Prostate gland (tissue), 2 donors: ENCODE measurements around the gene PRKG1. TPM values are rescaled to one million over a fixed set of nuclear protein-coding genes. Genes with fewer than 3 reads are reported as not detected.

ENCODE experiments used
- DNase-seq: peaks from one replicate; pipeline ENCODE4 v3.0.0-alpha.2; 2019; ENCODE audit warnings: low spot score
- H3K27ac ChIP-seq, 2 donors: fragments of 200-600 bp; sonication (generic); 2 replicates each; pipeline ENCODE4 v1.5.1; 2017 to 2019
- H3K27me3 ChIP-seq: fragments of 200-600 bp; sonication (generic); replicated peaks from 2 replicates; pipeline ENCODE4 v1.5.1; 2019; ENCODE audit not compliant: insufficient read depth
- H3K36me3 ChIP-seq, 2 donors: fragments of 200-600 bp; sonication (generic); 1 replicate in 1 of 2; 2 replicates in 1 of 2; pipeline versions ENCODE4 v1.5.1 to v1.8.1; 2017 to 2019
- H3K4me1 ChIP-seq: fragments of 200-600 bp; sonication (generic); replicated peaks from 2 replicates; pipeline ENCODE4 v1.5.1; 2019
- H3K4me3 ChIP-seq, 2 donors: fragments of 200-600 bp; sonication (generic); 2 replicates each; pipeline ENCODE4 v1.5.1; 2017 to 2019
- H3K9me3 ChIP-seq: fragments of 200-600 bp; sonication (generic); 2 replicates; pipeline ENCODE4 v1.5.1; 2017
- POLR2A ChIP-seq: fragments of 450-650 bp; IDR thresholded peaks from one replicate; pipeline ENCODE4 v1.6.1; 2016; ENCODE audit warnings: antibody characterized with exemption, mild to moderate bottlenecking
- POLR2AphosphoS5 ChIP-seq: sonication (generic); formaldehyde crosslinking; IDR thresholded peaks from one replicate; pipeline ENCODE4 v1.6.1; 2017; ENCODE audit warnings: antibody characterized with exemption
- WGBS: methylation state at CpG from one replicate; pipeline ENCODE4 v1.1.5; 2018; 5-methylcytosine and 5-hydroxymethylcytosine counted together
- intact Hi-C: fragments of 100-400 bp; cut with DNase I; formaldehyde crosslinking; loops from one replicate; pipeline ENCODE4 v1.14.2; 2022
- total RNA-seq, 2 donors: library from RNA; depleted of rRNA; stranded (reverse); fragments of >200 nt; gene quantifications; one replicate each; pipeline ENCODE4 v1.1.0, GENCODE V29; 2016
- TF ChIP-seq, protein P1 (sequence below), 4 experiments: fragments of 200-600 bp in 2 of 4; fragments of 450-650 bp in 2 of 4; sonication (generic) in 2 of 4; IDR thresholded peaks; 1 replicate in 3 of 4; 2 replicates in 1 of 4; pipeline ENCODE4 v1.5.1; 2016 to 2019; ENCODE audit warnings: antibody characterized with exemption in 4 of 4, mild to moderate bottlenecking in 2 of 4, moderate library complexity in 2 of 4

The PRKG1 gene
- total RNA-seq, 2 donors from 2014 or later = 2.7 to 9.0 TPM

DNA sequence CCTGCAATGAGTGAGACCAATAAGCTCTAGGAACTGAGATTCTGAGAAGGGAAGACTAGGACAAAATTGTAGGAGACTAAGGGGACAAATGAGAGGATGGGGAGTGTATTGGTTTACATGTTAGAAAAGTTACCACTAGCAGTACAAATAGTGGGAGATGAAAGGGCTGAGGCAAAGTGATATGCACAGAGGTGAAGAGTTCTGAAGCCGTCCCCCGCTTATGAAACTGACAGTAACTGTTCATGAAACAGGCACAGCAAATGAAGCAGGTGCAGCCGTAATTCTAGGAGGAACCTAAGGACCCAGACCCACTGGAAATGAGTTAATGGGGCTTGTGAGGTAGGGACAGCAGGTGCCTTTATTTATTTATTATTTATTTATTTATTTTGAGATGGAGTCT, 211.3 kb downstream of the PRKG1 start:
- intact Hi-C loops = no loop called here
- no peaks in the 10 kb centered on the region for H3K9me3 ChIP-seq
- 83% methylated on average over 3 of the region's 3 CpGs for WGBS
- no peaks in the 10 kb centered on the region for H3K4me1 ChIP-seq
- no peaks in the 10 kb centered on the region for H3K27me3 ChIP-seq
- H3K36me3 ChIP-seq = no peaks in the 10 kb centered on the region
- H3K4me3 ChIP-seq = no peak overlapping the region
- TF ChIP-seq POLR2AphosphoS5 = no peak
- TF ChIP-seq, protein P1, sequence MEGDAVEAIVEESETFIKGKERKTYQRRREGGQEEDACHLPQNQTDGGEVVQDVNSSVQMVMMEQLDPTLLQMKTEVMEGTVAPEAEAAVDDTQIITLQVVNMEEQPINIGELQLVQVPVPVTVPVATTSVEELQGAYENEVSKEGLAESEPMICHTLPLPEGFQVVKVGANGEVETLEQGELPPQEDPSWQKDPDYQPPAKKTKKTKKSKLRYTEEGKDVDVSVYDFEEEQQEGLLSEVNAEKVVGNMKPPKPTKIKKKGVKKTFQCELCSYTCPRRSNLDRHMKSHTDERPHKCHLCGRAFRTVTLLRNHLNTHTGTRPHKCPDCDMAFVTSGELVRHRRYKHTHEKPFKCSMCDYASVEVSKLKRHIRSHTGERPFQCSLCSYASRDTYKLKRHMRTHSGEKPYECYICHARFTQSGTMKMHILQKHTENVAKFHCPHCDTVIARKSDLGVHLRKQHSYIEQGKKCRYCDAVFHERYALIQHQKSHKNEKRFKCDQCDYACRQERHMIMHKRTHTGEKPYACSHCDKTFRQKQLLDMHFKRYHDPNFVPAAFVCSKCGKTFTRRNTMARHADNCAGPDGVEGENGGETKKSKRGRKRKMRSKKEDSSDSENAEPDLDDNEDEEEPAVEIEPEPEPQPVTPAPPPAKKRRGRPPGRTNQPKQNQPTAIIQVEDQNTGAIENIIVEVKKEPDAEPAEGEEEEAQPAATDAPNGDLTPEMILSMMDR (IDR thresholded peaks at IDR 0.05) = no peak
- TF ChIP-seq POLR2A = no peak
- no peak for DNase-seq
- H3K27ac ChIP-seq = no peak overlapping the region

DNA sequence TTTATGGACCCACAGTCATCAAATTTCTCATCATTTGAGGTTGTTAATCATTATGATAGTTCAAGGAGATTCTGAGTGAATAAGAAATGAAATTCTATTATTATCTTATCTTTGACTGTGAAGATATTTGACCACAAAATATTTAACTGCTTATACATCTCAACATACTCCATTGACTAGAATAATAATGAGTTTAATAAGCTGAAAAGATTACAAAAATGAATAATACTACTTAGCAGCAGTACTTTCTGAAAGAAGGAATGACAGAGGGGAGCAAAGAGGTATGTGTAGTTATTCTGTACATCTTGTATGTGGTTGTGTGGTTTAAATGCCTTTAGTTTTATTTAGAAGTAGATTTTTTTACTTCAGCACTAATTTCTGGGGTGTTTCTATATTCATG, 214.2 kb downstream of the PRKG1 start:
- intact Hi-C loops = no loop called here
- TF ChIP-seq POLR2AphosphoS5 (no peak), POLR2A (no peak)
- TF ChIP-seq, protein P1 (IDR thresholded peaks at IDR 0.05) = no peak
- Histone ChIP-seq H3K36me3 (no peaks in the 10 kb centered on the region), H3K27ac (no peak overlapping the region), H3K4me1 (no peaks in the 10 kb centered on the region), H3K27me3 (no peaks in the 10 kb centered on the region), H3K9me3 (no peaks in the 10 kb centered on the region), H3K4me3 (no peak overlapping the region)
- no peak for DNase-seq

DNA sequence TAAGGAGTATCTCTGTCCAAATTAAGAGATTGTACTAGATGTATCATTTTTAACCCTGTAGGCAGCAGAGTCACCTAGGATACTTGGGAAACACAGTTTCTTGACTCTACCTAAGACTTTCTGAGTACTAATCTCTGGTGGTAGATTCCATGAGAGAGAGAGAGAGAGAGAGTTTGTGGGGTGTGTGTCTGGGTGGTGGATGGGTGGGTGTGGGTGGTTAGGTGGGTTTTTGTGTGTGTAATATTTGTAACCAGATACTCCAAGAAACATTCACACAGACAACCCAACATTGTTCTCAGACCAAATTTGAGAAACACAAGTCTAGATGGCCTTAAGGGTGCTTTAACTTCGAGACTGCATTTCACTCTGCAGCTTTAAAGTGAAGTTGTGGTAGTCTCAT, 215.2 kb downstream of the PRKG1 start:
- Histone ChIP-seq H3K27me3 (no peaks in the 10 kb centered on the region), H3K9me3 (no peaks in the 10 kb centered on the region), H3K36me3 (no peaks in the 10 kb centered on the region), H3K4me3 (no peak overlapping the region), H3K27ac (no peak overlapping the region), H3K4me1 (no peaks in the 10 kb centered on the region)
- intact Hi-C loops = no loop called here
- TF ChIP-seq POLR2A = no peak
- no peak for DNase-seq
- 77% methylated on average over 1 of the region's 1 CpG for WGBS

DNA sequence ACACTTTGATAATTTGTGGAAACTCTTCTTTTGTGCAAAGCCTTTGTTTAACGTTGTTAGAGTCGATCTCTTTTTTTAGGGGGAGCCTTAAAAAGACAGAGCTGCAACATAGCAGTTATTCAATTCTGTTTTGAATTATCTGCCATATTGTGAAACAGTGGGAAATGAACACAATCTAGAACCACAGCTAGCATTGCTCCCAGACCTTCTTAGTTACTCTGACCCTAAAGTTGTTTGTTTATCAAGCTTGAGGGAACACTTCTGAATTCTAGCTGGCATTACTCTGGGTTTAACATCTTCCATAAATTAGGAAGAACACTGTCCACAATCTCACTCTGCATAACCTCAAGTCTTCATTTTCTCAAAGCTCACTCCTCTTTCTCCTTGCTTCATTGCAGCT, 217.7 kb downstream of the PRKG1 start:
- Histone ChIP-seq H3K27ac (no peak overlapping the region), H3K9me3 (no peaks in the 10 kb centered on the region), H3K4me3 (no peak overlapping the region), H3K27me3 (no peaks in the 10 kb centered on the region), H3K36me3 (no peaks in the 10 kb centered on the region), H3K4me1 (no peaks in the 10 kb centered on the region)
- DNase-seq = no peak
- intact Hi-C loops = no loop called here
- TF ChIP-seq, protein P1 (IDR thresholded peaks at IDR 0.05) = no peak
- TF ChIP-seq POLR2A = no peak
- TF ChIP-seq POLR2AphosphoS5 = no peak
- WGBS = 41% methylated on average over 2 of the region's 2 CpGs

DNA sequence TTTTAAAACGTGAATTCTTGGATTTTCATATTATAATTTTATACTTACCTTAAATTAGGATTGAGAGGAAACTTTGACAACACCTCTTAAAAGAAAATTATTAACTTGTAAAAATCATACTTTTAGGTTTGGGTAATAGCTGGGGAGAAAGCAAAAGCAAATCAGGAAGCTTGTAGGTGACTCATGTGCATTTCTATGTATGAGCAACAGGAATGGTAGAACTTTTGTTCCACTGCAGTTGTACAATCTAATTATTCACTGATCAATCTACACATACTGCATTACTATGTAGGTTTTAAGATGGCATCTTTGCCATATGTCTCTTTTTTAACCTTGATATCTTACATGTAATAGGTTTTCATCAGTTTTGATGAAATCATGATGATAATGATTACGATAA, 223.2 kb downstream of the PRKG1 start:
- Histone ChIP-seq H3K27me3 (no peaks in the 10 kb centered on the region), H3K4me3 (no peak overlapping the region), H3K4me1 (no peaks in the 10 kb centered on the region), H3K36me3 (no peaks in the 10 kb centered on the region), H3K9me3 (no peaks in the 10 kb centered on the region), H3K27ac (no peak overlapping the region)
- WGBS = 92% methylated on average over 2 of the region's 2 CpGs
- intact Hi-C loops = no loop called here
- no peak for TF ChIP-seq POLR2AphosphoS5
- DNase-seq = no peak

DNA sequence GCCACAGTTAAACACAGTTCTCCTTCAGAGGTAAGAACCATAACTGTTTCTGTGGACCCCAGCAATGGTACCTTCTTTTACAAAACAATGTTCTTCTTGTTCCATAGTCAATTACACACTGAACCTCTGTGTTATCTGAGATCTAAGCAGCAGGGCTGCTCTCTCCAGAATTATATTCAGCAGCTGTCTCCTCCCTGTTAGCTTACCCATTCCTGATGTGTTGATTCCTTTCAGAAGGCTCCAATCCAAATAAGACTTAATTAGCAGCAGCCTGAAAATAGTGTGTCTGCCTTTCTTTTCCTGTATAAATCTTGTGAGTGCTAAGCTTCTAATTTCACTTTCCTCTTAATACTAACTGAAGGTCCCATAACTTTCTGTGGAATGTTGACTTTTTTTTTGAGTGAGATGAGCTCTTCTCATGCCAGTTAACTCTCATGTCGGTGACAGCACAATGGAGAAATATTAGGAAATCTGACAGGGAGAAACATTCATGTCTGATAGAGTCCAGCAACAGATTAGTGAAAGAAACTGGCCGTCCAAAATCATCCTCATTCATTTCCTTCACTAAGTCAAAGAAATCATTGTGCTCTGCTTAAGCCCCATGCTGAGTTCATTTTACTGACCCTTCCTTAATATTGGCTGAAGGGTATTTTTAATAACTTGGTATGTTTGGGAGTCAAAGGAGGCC, 226.5 kb downstream of the PRKG1 start:
- Histone ChIP-seq H3K4me1 (no peaks in the 10 kb centered on the region), H3K36me3 (no peaks in the 10 kb centered on the region), H3K9me3 (no peaks in the 10 kb centered on the region), H3K4me3 (no peak overlapping the region), H3K27me3 (no peaks in the 10 kb centered on the region), H3K27ac (no peak overlapping the region)
- intact Hi-C loops = loop anchor here (10.0 kb wide), 1 partner anchor 226 kb away; the partner anchor contains the start of gene PRKG1
- no peak for TF ChIP-seq POLR2A
- WGBS = 11% methylated on average over 2 of the region's 2 CpGs
- DNase-seq = no peak
